Lower lobe of right lung (tissue), 2 donors: Measurements from ENCODE around the gene AKAP12. TPM values are rescaled to one million over a fixed set of nuclear protein-coding genes. Genes with fewer than 3 reads are reported as not detected.

Source experiments
- ATAC-seq, 2 donors: fragments of 200-7000 bp; cut with Tn5 transposase; one replicate each; pipeline ENCODE4 v1.9.1; 2020 to 2022; ENCODE audit warnings: mild to moderate bottlenecking in 2 of 2, moderate library complexity in 2 of 2
- DNase-seq: peaks from one replicate; pipeline ENCODE4 v3.0.0-alpha.2; 2020
- H3K27ac ChIP-seq: fragments of 200-600 bp; one replicate; pipeline ENCODE4 v1.8.0; 2022
- H3K27me3 ChIP-seq: fragments of 200-600 bp; one replicate; pipeline ENCODE4 v1.8.0; 2022; ENCODE audit warnings: low read depth
- H3K36me3 ChIP-seq: fragments of 200-600 bp; one replicate; pipeline ENCODE4 v1.8.0; 2022; ENCODE audit warnings: mild to moderate bottlenecking
- H3K4me1 ChIP-seq: fragments of 200-600 bp; one replicate; pipeline ENCODE4 v1.8.0; 2022
- H3K4me3 ChIP-seq: fragments of 200-600 bp; one replicate; pipeline ENCODE4 v1.8.0; 2022; ENCODE audit warnings: mild to moderate bottlenecking
- H3K9me3 ChIP-seq: fragments of 200-600 bp; one replicate; pipeline ENCODE4 v1.8.0; 2022
- CTCF ChIP-seq: fragments of 200-600 bp; IDR thresholded peaks from one replicate; pipeline ENCODE4 v1.8.0; 2022; ENCODE audit warnings: antibody characterized with exemption, mild to moderate bottlenecking
- intact Hi-C: fragments of 100-400 bp; cut with DNase I; formaldehyde crosslinking; loops from one replicate; pipeline ENCODE4 v1.11.0; 2022
- total RNA-seq: library from RNA; stranded (reverse); fragmentation: NEBNext Ultra II Directional; extraction: Animal tissue kit (Norgen Biotek cat#: 25700); gene quantifications from one replicate; pipeline ENCODE4 v1.2.1, GENCODE V29; 2021
- donor health status: DM: no; HTN: yes; CAD: no; lungs with severe emphysema.

AKAP12 gene
- total RNA-seq, 1 donor from 2014 or later = 38.8 TPM

GRCh38 chr6:151236668-151237401 lies 2.9 kb upstream of the AKAP12 start:
- no peak for TF ChIP-seq CTCF
- Histone ChIP-seq H3K36me3 (no peaks in the 10 kb centered on the region), H3K27ac (no peak overlapping the region), H3K27me3 (peaks cover 23% of the 10 kb centered on the region), H3K4me3 (no peak overlapping the region), H3K4me1 (peaks cover 17% of the 10 kb centered on the region), H3K9me3 (no peaks in the 10 kb centered on the region)
- no peak for ATAC-seq
- no peak for DNase-seq
- intact Hi-C loops = no loop called here

- no peak for TF ChIP-seq CTCF
- ATAC-seq = peak; percentile 79 to 82
- H3K9me3 ChIP-seq = no peaks in the 10 kb centered on the region
- H3K27ac ChIP-seq = peak overlapping the region; percentile 84
- DNase-seq = peak; percentile 66
- peaks cover 17% of the 10 kb centered on the region for H3K4me1 ChIP-seq
- H3K4me3 ChIP-seq = peak overlapping the region; percentile 75
- peaks cover 26% of the 10 kb centered on the region for H3K27me3 ChIP-seq
- H3K36me3 ChIP-seq = no peaks in the 10 kb centered on the region
- intact Hi-C loops = no loop called here
Observed at GRCh38 chr6:151240036-151240685, 394 bp downstream of the AKAP12 start.

- DNase-seq = no peak
- Histone ChIP-seq H3K9me3 (no peaks in the 10 kb centered on the region), H3K36me3 (no peaks in the 10 kb centered on the region), H3K4me1 (peaks cover 17% of the 10 kb centered on the region), H3K27ac (peak overlapping the region; percentile 84), H3K27me3 (peaks cover 26% of the 10 kb centered on the region), H3K4me3 (peak overlapping the region; percentile 75)
- no peak for TF ChIP-seq CTCF
- intact Hi-C loops = no loop called here
- ATAC-seq = peak; percentile 48 to 62
Observed at GRCh38 chr6:151240791-151241642, 1.2 kb downstream of the AKAP12 start.

GRCh38 chr6:151241853-151242252 lies 2.1 kb downstream of the AKAP12 start:
- H3K4me1 ChIP-seq = peaks cover 17% of the 10 kb centered on the region
- intact Hi-C loops = no loop called here
- DNase-seq (no peak), ATAC-seq (no peak)
- H3K9me3 ChIP-seq = no peaks in the 10 kb centered on the region
- H3K36me3 ChIP-seq = no peaks in the 10 kb centered on the region
- H3K27ac ChIP-seq = no peak overlapping the region
- peaks cover 26% of the 10 kb centered on the region for H3K27me3 ChIP-seq
- peak overlapping the region; percentile 75 for H3K4me3 ChIP-seq
- no peak for TF ChIP-seq CTCF

GRCh38 chr6:151242420-151242861 lies 2.7 kb downstream of the AKAP12 start:
- ATAC-seq (no peak), DNase-seq (no peak)
- no peak overlapping the region for H3K27ac ChIP-seq
- H3K4me1 ChIP-seq = peaks cover 17% of the 10 kb centered on the region
- peaks cover 26% of the 10 kb centered on the region for H3K27me3 ChIP-seq
- intact Hi-C loops = no loop called here
- TF ChIP-seq CTCF = no peak
- H3K9me3 ChIP-seq = no peaks in the 10 kb centered on the region
- H3K36me3 ChIP-seq = no peaks in the 10 kb centered on the region
- peak overlapping the region; percentile 75 for H3K4me3 ChIP-seq
